Embryonic facial prominence (tissue), 1 donor: ENCODE results near the gene UXS1.

Experiments used
- DNase-seq: peaks from one replicate; pipeline ENCODE4 v3.0.0-alpha.2; 2016; ENCODE audit errors: extremely low spot score

UXS1 gene

DNA sequence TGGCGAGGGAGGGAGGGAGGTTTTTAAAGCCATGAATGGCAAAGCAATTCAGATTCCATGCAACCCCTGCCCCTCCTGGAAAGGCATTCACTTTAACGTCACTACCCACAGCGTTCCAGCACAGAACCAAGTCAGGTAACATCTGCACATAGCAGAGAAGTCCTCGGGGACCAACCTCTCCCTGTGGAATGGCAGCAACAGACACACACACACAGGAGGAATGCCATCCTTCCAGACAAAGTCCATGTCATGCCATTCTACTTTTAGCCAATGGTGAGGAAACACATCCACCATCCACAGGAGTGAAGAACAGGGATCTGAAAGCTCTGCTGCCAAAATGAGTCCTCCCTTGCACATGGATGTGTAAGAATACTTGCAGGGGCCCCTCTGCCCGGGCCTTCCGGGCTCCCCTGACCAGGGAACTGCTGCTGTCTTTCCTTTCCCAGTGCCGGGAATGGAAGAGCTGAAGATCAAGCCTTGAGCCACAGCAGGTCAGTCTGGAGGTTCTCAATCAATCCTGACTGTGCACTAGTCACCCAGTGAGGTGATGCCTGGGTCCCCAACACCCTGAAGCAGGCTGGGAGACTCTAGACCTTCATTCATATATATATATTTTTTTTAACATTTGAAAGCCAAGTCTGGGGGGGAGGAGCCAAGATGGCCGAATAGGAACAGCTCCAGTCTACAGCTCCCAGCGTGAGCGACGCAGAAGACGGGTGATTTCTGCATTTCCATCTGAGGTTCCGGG, 63.7 kb downstream of the UXS1 start:
- DNase-seq, result no peak

- no peak for DNase-seq
Observed at GRCh38 chr2:106129592-106129991, 64.5 kb downstream of the UXS1 start.

DNA sequence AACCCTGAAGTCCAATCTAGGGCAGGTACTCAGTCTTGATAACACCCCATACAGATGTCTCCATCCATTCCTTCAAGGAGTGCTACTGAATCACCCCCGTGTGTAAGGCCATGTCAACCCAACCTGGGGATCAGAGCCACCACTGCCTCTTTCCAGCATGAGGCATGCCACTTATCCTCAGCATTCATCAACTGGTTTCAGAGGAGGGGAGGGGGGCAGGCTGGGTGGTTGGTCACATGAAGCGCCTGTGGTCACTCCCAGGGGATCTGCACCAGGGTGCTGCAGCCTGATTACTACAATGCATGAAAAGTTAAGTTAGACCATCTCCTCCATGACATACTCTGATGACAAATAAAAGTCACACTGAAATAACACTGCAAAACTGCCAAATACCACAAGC, 65.0 kb downstream of the UXS1 start:
- DNase-seq, result no peak

DNA sequence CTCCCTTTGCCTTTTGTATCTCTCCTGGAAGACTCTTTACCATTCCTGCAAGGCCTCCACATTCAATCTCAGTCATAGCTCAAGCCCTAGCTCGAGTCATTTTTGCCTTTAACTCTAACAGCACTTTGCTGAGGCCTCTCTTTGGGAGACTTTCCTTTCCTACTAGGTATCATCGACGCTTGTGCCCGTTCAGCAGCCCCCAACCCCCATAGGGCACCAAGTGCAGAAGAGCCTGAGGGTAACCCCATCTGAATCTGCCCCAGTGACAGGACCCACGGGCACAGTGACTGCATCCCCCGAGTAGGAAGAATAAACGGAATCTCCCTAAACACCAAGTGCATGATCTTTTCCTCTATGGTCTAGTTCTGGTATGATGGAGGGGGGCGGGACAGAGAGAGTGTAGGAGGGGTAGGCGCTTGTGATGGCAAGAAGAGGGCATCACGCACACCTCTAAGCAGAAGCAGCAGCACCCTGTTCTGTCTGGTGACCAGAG, 66.3 kb downstream of the UXS1 start:
- no peak for DNase-seq

DNA sequence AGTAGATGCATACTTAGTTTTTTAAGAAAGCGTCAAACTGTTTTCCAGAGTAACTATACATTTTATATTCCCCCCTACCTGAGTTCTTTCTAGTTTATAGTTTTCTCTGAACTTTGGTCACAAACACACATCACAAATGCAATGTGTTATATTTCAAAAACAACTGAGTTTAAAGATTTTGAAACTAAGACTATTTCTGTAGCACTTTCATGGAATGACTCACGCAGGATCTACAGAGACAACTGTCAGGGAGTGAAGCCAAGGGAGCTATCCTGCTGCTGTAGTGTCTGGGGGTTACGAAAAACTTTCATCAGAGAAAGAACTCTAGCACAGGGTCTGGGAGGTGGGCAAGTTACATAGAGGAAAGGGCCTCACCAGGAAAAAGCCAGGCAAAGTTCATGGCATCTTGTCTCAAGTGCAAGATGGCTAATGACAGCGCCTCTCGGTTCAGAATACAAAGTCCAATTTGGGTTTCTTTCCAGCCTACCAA, 66.8 kb downstream of the UXS1 start:
- no peak for DNase-seq

GRCh38 chr2:106126705-106127281, 67.3 kb downstream of the UXS1 start:
- DNase-seq, result no peak

DNA sequence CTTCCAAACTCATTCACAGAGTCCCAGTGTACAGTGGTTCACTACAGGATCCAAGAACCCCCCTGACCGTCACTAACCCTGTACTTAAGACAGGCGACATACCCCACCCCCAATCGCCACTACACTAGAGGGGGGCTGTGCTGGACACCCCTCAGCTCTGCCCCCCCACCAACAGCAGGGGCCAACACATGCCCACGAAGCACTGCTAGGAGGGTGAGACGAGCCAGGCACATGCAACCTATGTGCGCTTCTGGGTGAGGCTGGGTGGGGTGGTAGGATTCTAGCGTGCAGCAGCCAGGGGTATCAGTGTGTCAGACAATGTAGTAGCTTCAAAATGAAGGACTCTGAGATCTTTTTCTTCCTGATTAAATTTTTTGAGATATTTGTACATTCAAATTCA, 67.8 kb downstream of the UXS1 start:
- no peak for DNase-seq

DNA sequence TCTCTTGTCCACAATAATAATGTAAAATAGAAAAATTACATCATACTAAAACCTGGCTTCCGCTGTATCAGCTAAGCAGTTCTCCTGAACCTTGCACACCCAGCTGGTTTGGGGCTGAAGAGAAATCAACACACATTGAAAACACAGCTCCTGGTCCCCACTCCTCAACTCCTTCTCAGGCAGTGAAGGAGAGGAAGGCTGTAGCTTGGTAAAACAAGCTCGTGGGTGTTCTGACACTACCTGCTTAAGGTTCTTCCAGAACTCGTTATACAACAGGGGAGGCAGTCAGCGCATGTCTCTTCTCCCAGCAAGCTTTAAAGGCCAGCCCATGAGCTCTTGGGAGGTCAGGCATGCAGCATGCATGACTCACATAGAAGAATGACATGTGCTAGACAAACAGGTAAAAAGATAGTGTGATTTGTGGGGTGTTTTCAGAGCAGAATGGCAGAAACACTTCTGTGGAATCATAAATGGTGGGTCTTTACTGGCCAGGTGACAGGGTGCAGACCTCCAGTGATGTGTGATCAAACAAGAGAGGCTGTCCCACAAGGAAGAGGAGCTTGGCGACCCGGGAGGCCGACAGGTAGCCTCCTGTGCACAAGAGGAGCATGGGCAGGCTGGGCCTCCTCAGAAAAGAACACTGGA, 69.1 kb downstream of the UXS1 start:
- DNase-seq, result no peak

DNA sequence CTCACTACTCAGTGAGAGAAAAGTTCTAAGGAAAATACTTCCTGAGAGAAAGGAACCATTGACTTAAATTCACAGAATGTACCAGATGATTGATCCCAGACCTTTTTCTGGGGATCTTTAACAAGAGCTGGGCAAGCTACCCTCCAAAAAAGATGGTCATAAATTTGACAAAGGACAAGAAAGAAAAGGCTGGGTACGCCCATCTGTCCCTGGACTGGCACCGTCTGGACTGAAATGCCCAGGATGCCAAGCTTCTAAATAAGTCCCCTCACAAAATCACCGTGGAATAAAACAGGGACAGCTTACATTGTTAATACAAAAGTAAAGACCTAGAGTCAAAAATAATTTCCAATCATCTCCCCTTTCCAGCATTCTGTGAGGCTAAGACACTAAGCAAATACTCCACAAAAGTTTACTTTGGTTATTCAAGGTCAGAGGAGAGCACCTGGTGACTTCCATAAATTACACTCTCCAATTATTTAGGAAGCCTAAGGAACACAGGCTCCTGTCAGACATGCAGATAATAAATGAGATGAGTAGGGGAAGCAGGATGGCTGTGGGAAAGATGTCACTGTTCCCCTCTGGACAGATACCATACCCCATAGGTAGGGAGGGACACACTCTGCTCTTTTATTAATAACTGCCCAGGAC, 69.9 kb downstream of the UXS1 start:
- no peak for DNase-seq

DNA sequence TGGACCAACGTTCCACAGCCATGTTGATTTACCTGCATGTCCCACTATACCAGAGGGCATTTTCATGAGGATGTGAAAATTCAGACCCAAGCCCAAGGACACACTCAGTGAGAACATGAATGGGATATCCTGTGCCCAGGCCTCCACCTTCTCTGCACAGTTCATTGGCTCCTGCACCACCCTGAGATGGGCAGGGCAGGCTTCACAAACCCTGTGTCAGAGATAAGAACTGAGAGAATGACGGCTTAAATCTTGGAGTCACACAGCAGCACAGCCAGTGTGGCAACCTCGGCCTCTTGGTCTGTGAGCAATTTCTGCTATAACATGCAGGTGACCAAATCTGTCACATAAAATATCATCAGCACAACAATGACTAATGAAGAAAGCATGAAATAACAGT, 71.9 kb downstream of the UXS1 start:
- no peak for DNase-seq

DNA sequence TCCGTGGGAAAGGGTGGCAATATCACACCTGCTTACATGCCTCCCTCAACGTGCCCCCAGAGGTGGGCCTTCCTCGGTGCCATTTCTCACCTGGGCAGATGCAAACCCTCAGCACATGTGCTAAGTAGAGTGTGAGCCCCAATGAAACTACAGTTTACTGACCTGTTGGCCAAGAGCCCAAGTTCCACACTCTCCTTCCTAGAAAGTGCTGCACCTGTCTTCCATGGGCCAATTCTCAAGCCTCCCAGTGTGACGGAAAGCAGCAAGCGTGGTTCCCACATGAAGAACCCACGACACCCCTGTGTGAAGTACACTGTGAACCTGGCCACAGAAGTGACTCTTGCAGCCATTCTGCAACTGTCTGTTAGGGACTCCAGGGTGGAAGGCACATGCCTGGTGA, 73.7 kb downstream of the UXS1 start:
- no peak for DNase-seq

DNA sequence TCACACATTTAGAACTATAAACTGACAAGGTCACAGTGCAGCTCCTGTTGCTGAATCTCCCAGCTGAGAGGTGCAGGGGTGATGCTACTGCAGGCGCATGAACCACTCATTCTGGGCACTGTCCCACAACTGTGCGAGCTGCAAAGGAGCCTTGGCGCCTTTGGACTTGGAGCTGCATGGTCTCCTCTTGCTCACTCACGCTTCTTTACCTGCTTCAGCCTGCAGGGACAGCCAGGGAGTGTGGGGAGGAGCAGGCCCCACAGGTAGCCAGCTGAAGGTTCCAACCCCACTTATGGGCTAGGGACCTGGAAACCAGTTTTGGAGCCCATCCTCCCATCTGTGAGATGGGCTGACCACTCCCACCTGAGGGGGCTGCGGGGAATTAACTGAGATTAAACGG, 75.0 kb downstream of the UXS1 start:
- no peak for DNase-seq

- no peak for DNase-seq
Observed at GRCh38 chr2:106117882-106118684, 76.0 kb downstream of the UXS1 start.

GRCh38 chr2:106117347-106117746, 76.8 kb downstream of the UXS1 start:
- no peak for DNase-seq

GRCh38 chr2:106116248-106116647, 77.9 kb downstream of the UXS1 start:
- no peak for DNase-seq

- DNase-seq, result no peak
Observed at GRCh38 chr2:106115665-106116064, 78.4 kb downstream of the UXS1 start.

- no peak for DNase-seq
Observed at GRCh38 chr2:106115250-106115649, 78.9 kb downstream of the UXS1 start.

DNA sequence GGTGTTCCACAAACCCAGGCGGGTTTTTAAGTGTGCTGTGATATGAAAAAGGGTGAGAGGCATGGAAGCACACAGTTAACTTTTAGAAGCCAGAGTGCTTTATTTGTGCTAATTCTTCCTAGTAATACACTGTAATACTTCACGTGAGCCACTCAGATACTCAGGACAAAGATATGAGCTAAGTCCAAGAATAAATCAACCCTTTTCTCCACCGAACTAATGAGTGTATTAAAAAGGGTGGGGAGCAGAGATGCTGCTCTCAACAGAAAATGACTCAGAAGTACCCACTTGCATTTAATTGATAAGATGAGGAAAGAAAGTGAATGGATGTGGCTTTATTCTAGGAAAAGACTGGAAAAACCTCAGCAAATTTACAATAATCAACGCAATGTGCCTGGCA, 79.9 kb downstream of the UXS1 start:
- DNase-seq, result no peak

DNA sequence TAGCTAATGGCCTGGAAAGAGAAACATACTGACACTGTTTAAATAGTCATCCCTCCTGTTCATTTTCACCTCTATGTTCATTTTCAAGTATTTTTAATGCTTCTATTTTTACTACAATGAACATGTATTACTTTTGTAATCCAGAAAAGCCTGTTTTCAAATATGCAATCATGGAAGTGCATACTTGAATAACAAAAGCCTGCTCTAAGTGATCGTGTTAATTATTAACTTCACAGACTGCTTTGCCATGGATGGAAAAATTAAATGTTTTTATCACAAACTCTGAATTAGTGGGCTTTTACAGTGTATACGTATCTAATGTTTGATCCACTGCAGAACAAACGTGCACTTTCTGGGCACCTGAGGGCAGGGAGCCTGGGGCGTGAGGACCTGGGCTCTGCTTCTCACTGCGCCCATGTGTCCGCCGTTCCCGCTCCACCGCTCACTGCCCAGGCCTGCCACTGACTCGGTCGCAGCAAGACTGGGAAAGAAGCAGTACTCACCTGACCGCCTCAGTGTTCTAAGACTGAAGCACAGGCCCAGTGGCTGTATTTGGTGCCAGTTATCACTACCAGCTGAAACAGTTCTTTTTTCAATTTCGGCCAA, 80.6 kb downstream of the UXS1 start:
- no peak for DNase-seq

- no peak for DNase-seq
Observed at GRCh38 chr2:106111882-106112571, 82.1 kb downstream of the UXS1 start.
